K562 (cell line): ENCODE results near the gene CSNK1G2. TPM values are rescaled to one million over a fixed set of nuclear protein-coding genes. Genes with fewer than 3 reads are reported as not detected.

ENCODE experiments used
- ATAC-seq: fragments of 200-7000 bp; cut with Tn5 transposase; 3 replicates; pipeline ENCODE4 v1.9.1; 2020; ENCODE audit warnings: moderate library complexity
- BruUV-seq: library from RNA; stranded (reverse); fragments of 400-500 nt; replicated peaks from 2 replicates; lab custom pipeline; 2021; lab: Mats Ljungman, UMichigan
- CTCF ChIA-PET: fragments of 300-600 bp; formaldehyde crosslinking; extraction: SDS; loops from one replicate; lab custom pipeline; 2021; ENCODE audit warnings: low intra/inter-chr PET ratio; lab: Yijun Ruan, JAX
- POLR2A ChIA-PET: fragments of 300-600, 350-650 bp; sonication (Branson Sonifier 250); formaldehyde crosslinking; extraction: SDS; loops from one replicate; lab custom pipeline; 2021; ENCODE audit warnings: antibody characterized with exemption, inconsistent platforms; lab: Yijun Ruan, JAX
- DNase-seq, 4 experiments: peaks; one replicate each; pipeline versions ENCODE4 v3.0.0 to v3.0.0-alpha.2; 2011 to 2018; ENCODE audit warnings: low spot score in 3 of 4, mixed read lengths in 3 of 4; ENCODE audit errors: extremely low read depth in 1 of 4
- FAIRE-seq: peaks from 2 replicates; lab custom pipeline; 2011; peaks lifted over from hg19 to GRCh38; lab: Jason Lieb, UNC
- H2AFZ ChIP-seq: 2 replicates; pipeline ENCODE4 v1.6.0; 2011; ENCODE audit warnings: low read depth, low read length, control low read depth, inconsistent platforms
- H3K27ac ChIP-seq: fragments of 200-600 bp; 3 replicates; pipeline ENCODE4 v1.8.0; 2011; ENCODE audit warnings: low read depth, mild to moderate bottlenecking, control low read depth, inconsistent platforms, low read length, moderate library complexity, mixed read lengths; ENCODE audit errors: extremely low read depth
- H3K27me3 ChIP-seq, 2 experiments: fragments of 300-600 bp in 1 of 2; 2 replicates in 1 of 2; 3 replicates in 1 of 2; pipeline versions ENCODE4 v1.6.0 to v1.8.0; 2011; ENCODE audit warnings: inconsistent platforms in 2 of 2, low read length in 2 of 2, mild to moderate bottlenecking in 1 of 2, mixed read lengths in 1 of 2, moderate library complexity in 1 of 2; ENCODE audit not compliant: control insufficient read depth in 2 of 2, insufficient read depth in 2 of 2
- H3K36me3 ChIP-seq: fragments of 300-600 bp; 3 replicates; pipeline ENCODE4 v1.8.0; 2011; ENCODE audit warnings: mild to moderate bottlenecking, low read length, inconsistent platforms; ENCODE audit not compliant: control insufficient read depth, insufficient read depth
- H3K4me1 ChIP-seq, 2 experiments: fragments of 200-600 bp in 1 of 2; replicated peaks in 1 of 2; 2 replicates in 1 of 2; 3 replicates in 1 of 2; pipeline versions ENCODE4 v1.5.1 to v1.8.0; 2011; ENCODE audit warnings: inconsistent platforms in 2 of 2, low read length in 2 of 2, mild to moderate bottlenecking in 1 of 2, mixed read lengths in 1 of 2, moderate library complexity in 1 of 2; ENCODE audit not compliant: control insufficient read depth in 2 of 2, insufficient read depth in 2 of 2
- H3K4me2 ChIP-seq: 2 replicates; pipeline ENCODE4 v1.6.1; 2011; ENCODE audit warnings: low read length, control low read depth, inconsistent platforms, mixed read lengths; ENCODE audit not compliant: insufficient read depth
- H3K4me3 ChIP-seq: fragments of 200-600 bp; sonication (generic), shearing (Covaris generic); 2 replicates; pipeline ENCODE4 v1.5.1; 2016; ENCODE audit warnings: control low read depth, inconsistent platforms
- H3K79me2 ChIP-seq: fragments of 200-600 bp; 3 replicates; pipeline ENCODE4 v1.8.0; 2011; ENCODE audit warnings: low read length, inconsistent platforms; ENCODE audit not compliant: control insufficient read depth, insufficient read depth
- H3K9ac ChIP-seq, 2 experiments: 2 replicates each; pipeline versions ENCODE4 v1.6.0 to v1.6.1; 2011; ENCODE audit warnings: low read depth in 2 of 2, low read length in 2 of 2, control low read depth in 1 of 2, inconsistent platforms in 1 of 2, mild to moderate bottlenecking in 1 of 2, mixed read lengths in 1 of 2; ENCODE audit not compliant: insufficient read depth in 1 of 2
- H3K9me1 ChIP-seq: one replicate; pipeline ENCODE4 v1.6.0; 2011; ENCODE audit warnings: inconsistent platforms, mild to moderate bottlenecking, low read length, moderate library complexity; ENCODE audit not compliant: control insufficient read depth, insufficient read depth
- H3K9me3 ChIP-seq: replicated peaks from 2 replicates; pipeline ENCODE4 v1.5.1; 2011; ENCODE audit warnings: low read depth, low read length, inconsistent platforms; ENCODE audit not compliant: control insufficient read depth, insufficient read depth
- H4K20me1 ChIP-seq: replicated peaks from 2 replicates; pipeline ENCODE4 v1.6.1; 2011; ENCODE audit warnings: low read length, inconsistent platforms, mixed read lengths; ENCODE audit not compliant: control insufficient read depth, insufficient read depth
- TRIM24 ChIP-seq, 2 experiments: fragments of 450-650 bp; IDR thresholded peaks; 2 replicates each; pipeline ENCODE4 v1.6.1; 2016
- ZNF165 ChIP-seq: fragments of 250-450 bp; sonication (Bioruptor Pico); IDR thresholded peaks from 2 replicates; pipeline ENCODE4 v1.4.0; 2020; ENCODE audit warnings: borderline replicate concordance
- WGBS: fragments of 100-300 bp; shearing (Covaris generic); methylation state at CpG from one replicate; pipeline ENCODE4 v1.1.6; 2016; ENCODE audit warnings: low coverage, mixed read lengths; ENCODE audit not compliant: insufficient coverage; ENCODE audit errors: missing lambda C conversion rate; 5-methylcytosine and 5-hydroxymethylcytosine counted together
- in situ Hi-C: fragments of 300-500 bp; cut with MboI; formaldehyde crosslinking; loops from 4 replicates; pipeline ENCODE4 v1.15.0; 2018; ENCODE audit warnings: inconsistent platforms, mixed read lengths
- intact Hi-C: fragments of 100-400 bp; cut with micrococcal nuclease; formaldehyde crosslinking; loops from 2 replicates; pipeline ENCODE4 v1.14.2; 2022
- polyA plus RNA-seq, 8 experiments: library from polyadenylated mRNA; depleted of rRNA in 4 of 8; stranded (reverse) in 5 of 8; unstranded in 3 of 8; fragments of >200 nt; fragmentation: Nextera tagmentation in 2 of 8; fragmentation: Illumina TruSeq in 1 of 8; extraction: Ambion mirVana in 2 of 8; extraction: Trizol in 1 of 8; gene quantifications; 2 replicates each; pipeline versions ENCODE4 v1.2.1 to v1.2.3, GENCODE V29; 2011 to 2014; ENCODE audit warnings: inconsistent platforms in 1 of 8, missing spikeins in 1 of 8
- total RNA-seq, 7 experiments: library from RNA; depleted of rRNA in 6 of 7; stranded (reverse); fragments of >200 nt in 6 of 7; fragmentation: Illumina TruSeq in 2 of 7; extraction: Trizol in 2 of 7; gene quantifications; 2 replicates each; pipeline versions ENCODE4 v1.2.1 to v1.2.3, GENCODE V29; 2011 to 2021; ENCODE audit warnings: low replicate concordance in 1 of 7
- TF ChIP-seq, protein P1 (sequence below): fragments of 250-450 bp; sonication (Bioruptor Pico); IDR thresholded peaks from 2 replicates; pipeline ENCODE4 v1.4.0; 2020; ENCODE audit warnings: mild to moderate bottlenecking
- TF ChIP-seq, protein P2 (sequence below): sonication (generic); formaldehyde crosslinking; IDR thresholded peaks from 2 replicates; pipeline ENCODE4 v1.8.0; 2023; ENCODE audit warnings: missing genetic modification reagents, mild to moderate bottlenecking, borderline replicate concordance
- TF ChIP-seq, protein P3 (sequence below), 2 experiments: fragments of 450-650 bp in 1 of 2; sonication (generic) in 1 of 2; formaldehyde crosslinking in 1 of 2; IDR thresholded peaks; 2 replicates each; pipeline versions ENCODE4 v1.7.1 to v1.9.0; 2016 to 2022; ENCODE audit warnings: inconsistent platforms in 1 of 2, mild to moderate bottlenecking in 1 of 2, missing genetic modification reagents in 1 of 2

The CSNK1G2 gene
- total and polyA plus RNA-seq, 9 of the 15 experiments (the other 6 are each of a cell fraction or from before 2014, with no cell fraction given): 0.48 to 119 (median 49.5) TPM

DNA sequence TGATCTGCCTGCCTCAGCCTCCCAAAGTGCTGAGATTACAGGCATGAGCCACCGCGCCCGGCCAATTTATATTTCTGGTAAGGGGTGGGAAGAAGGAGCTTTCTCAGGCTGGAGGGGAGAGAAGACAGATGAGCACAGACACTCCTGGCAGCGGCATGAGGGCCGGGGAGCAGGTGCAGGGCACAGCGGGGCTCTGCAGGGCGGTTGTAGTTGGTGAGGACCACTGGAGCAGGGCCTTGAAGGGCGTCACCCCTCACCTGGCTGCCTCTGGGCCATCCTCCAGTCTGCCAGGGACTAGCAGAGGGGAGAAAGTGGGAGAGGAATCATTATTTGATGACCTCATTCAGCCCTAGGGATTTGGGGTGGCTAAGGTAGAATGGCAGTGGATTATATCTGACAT lies 8.6 kb upstream of the CSNK1G2 start:
- WGBS: 29% methylated on average over 7 of the region's 8 CpGs
- no peak for FAIRE-seq
- no peak overlapping the region for H3K27ac ChIP-seq
- DNase-seq: no peak
- no peaks in the 10 kb centered on the region for H3K36me3 ChIP-seq
- in situ Hi-C loops (no loop called here), intact Hi-C loops (no loop called here)
- no peaks in the 10 kb centered on the region for H3K79me2 ChIP-seq
- no peaks in the 10 kb centered on the region for H3K27me3 ChIP-seq
- peaks cover 6 to 38% of the 10 kb centered on the region in 2 experiments; a peak in 3 of 5 replicates for H3K4me1 ChIP-seq
- BruUV-seq: no TSS peak
- H3K9ac ChIP-seq: no peak overlapping the region
- ATAC-seq: no peak
- H4K20me1 ChIP-seq: no peaks in the 10 kb centered on the region
- POLR2A ChIA-PET: interaction anchor here (1.6 kb wide), 1 partner anchor 16 kb away, joined by 4 read pairs; no protein-coding TSS in a partner anchor
- H3K9me3 ChIP-seq: peaks cover 7% of the 10 kb centered on the region; the same call in 1 of the 2 replicates
- CTCF ChIA-PET: no interaction called here
- H3K4me3 ChIP-seq: no peak overlapping the region
- no peaks in the 10 kb centered on the region for H3K9me1 ChIP-seq
- H3K4me2 ChIP-seq: no peak overlapping the region
- no peak overlapping the region for H2AFZ ChIP-seq
- TF ChIP-seq, protein P1, sequence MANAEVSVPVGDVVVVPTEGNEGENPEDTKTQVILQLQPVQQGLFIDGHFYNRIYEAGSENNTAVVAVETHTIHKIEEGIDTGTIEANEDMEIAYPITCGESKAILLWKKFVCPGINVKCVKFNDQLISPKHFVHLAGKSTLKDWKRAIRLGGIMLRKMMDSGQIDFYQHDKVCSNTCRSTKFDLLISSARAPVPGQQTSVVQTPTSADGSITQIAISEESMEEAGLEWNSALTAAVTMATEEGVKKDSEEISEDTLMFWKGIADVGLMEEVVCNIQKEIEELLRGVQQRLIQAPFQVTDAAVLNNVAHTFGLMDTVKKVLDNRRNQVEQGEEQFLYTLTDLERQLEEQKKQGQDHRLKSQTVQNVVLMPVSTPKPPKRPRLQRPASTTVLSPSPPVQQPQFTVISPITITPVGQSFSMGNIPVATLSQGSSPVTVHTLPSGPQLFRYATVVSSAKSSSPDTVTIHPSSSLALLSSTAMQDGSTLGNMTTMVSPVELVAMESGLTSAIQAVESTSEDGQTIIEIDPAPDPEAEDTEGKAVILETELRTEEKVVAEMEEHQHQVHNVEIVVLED (CRISPR knock-in tag): no peak
- TF ChIP-seq TRIM24 (IDR thresholded peaks at IDR 0.05) (no peak), ZNF165 (CRISPR knock-in tag) (no peak)
- TF ChIP-seq, protein P2, sequence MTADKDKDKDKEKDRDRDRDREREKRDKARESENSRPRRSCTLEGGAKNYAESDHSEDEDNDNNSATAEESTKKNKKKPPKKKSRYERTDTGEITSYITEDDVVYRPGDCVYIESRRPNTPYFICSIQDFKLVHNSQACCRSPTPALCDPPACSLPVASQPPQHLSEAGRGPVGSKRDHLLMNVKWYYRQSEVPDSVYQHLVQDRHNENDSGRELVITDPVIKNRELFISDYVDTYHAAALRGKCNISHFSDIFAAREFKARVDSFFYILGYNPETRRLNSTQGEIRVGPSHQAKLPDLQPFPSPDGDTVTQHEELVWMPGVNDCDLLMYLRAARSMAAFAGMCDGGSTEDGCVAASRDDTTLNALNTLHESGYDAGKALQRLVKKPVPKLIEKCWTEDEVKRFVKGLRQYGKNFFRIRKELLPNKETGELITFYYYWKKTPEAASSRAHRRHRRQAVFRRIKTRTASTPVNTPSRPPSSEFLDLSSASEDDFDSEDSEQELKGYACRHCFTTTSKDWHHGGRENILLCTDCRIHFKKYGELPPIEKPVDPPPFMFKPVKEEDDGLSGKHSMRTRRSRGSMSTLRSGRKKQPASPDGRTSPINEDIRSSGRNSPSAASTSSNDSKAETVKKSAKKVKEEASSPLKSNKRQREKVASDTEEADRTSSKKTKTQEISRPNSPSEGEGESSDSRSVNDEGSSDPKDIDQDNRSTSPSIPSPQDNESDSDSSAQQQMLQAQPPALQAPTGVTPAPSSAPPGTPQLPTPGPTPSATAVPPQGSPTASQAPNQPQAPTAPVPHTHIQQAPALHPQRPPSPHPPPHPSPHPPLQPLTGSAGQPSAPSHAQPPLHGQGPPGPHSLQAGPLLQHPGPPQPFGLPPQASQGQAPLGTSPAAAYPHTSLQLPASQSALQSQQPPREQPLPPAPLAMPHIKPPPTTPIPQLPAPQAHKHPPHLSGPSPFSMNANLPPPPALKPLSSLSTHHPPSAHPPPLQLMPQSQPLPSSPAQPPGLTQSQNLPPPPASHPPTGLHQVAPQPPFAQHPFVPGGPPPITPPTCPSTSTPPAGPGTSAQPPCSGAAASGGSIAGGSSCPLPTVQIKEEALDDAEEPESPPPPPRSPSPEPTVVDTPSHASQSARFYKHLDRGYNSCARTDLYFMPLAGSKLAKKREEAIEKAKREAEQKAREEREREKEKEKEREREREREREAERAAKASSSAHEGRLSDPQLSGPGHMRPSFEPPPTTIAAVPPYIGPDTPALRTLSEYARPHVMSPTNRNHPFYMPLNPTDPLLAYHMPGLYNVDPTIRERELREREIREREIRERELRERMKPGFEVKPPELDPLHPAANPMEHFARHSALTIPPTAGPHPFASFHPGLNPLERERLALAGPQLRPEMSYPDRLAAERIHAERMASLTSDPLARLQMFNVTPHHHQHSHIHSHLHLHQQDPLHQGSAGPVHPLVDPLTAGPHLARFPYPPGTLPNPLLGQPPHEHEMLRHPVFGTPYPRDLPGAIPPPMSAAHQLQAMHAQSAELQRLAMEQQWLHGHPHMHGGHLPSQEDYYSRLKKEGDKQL: no peak
- TF ChIP-seq, protein P3, sequence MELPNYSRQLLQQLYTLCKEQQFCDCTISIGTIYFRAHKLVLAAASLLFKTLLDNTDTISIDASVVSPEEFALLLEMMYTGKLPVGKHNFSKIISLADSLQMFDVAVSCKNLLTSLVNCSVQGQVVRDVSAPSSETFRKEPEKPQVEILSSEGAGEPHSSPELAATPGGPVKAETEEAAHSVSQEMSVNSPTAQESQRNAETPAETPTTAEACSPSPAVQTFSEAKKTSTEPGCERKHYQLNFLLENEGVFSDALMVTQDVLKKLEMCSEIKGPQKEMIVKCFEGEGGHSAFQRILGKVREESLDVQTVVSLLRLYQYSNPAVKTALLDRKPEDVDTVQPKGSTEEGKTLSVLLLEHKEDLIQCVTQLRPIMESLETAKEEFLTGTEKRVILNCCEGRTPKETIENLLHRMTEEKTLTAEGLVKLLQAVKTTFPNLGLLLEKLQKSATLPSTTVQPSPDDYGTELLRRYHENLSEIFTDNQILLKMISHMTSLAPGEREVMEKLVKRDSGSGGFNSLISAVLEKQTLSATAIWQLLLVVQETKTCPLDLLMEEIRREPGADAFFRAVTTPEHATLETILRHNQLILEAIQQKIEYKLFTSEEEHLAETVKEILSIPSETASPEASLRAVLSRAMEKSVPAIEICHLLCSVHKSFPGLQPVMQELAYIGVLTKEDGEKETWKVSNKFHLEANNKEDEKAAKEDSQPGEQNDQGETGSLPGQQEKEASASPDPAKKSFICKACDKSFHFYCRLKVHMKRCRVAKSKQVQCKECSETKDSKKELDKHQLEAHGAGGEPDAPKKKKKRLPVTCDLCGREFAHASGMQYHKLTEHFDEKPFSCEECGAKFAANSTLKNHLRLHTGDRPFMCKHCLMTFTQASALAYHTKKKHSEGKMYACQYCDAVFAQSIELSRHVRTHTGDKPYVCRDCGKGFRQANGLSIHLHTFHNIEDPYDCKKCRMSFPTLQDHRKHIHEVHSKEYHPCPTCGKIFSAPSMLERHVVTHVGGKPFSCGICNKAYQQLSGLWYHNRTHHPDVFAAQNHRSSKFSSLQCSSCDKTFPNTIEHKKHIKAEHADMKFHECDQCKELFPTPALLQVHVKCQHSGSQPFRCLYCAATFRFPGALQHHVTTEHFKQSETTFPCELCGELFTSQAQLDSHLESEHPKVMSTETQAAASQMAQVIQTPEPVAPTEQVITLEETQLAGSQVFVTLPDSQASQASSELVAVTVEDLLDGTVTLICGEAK (IDR thresholded peaks at IDR 0.05): no peak
- TF ChIP-seq, protein P3 (CRISPR knock-in tag; IDR thresholded peaks at IDR 0.05): no peak
